GM12878 (cell line): Measurements from ENCODE around the gene RRBP1. TPM values are rescaled to one million over a fixed set of nuclear protein-coding genes. Genes with fewer than 3 reads are reported as not detected.

Experiments used
- ATAC-seq: fragments of 200-7000 bp; cut with Tn5 transposase; 3 replicates; pipeline ENCODE4 v1.9.1; 2020; ENCODE audit warnings: mild to moderate bottlenecking, moderate library complexity
- BruUV-seq: library from RNA; stranded (reverse); fragments of 400-500 nt; replicated peaks from 2 replicates; lab custom pipeline; 2021; lab: Mats Ljungman, UMichigan
- CTCF ChIA-PET: fragments of 300-600 bp; sonication (Branson Sonifier 250); formaldehyde crosslinking; extraction: SDS; loops from one replicate; lab custom pipeline; 2021; ENCODE audit warnings: inconsistent platforms; lab: Yijun Ruan, JAX
- POLR2A ChIA-PET: fragments of 350-600 bp; formaldehyde crosslinking; extraction: SDS; loops from one replicate; lab custom pipeline; 2021; ENCODE audit warnings: inconsistent platforms; lab: Charles Lee
- RAD21 ChIA-PET: fragments of 300-600 bp; sonication (Branson Sonifier 250); formaldehyde crosslinking; loops from one replicate; lab custom pipeline; 2023; ENCODE audit warnings: antibody characterized with exemption; ENCODE audit not compliant: unreplicated experiment; lab: Charles Lee
- SMC1A ChIA-PET: fragments of 300-600 bp; sonication (Branson Sonifier 250); formaldehyde crosslinking; loops from one replicate; lab custom pipeline; 2023; ENCODE audit not compliant: unreplicated experiment, uncharacterized antibody; lab: Charles Lee
- DNase-seq: peaks from one replicate; pipeline ENCODE4 v3.0.0-alpha.2; 2011; ENCODE audit warnings: low read depth, low spot score
- FAIRE-seq: peaks from 3 replicates; lab custom pipeline; 2011; peaks lifted over from hg19 to GRCh38; lab: Jason Lieb, UNC
- H2AFZ ChIP-seq: 2 replicates; pipeline ENCODE4 v1.6.0; 2011; ENCODE audit warnings: low read depth, low read length, control low read depth; ENCODE audit not compliant: control insufficient read depth
- H3K27ac ChIP-seq: 2 replicates; pipeline ENCODE4 v1.5.1; 2011; ENCODE audit warnings: control low read depth; ENCODE audit not compliant: control insufficient read depth, insufficient read depth
- H3K27me3 ChIP-seq, 2 experiments: replicated peaks in 1 of 2; 2 replicates each; pipeline versions ENCODE4 v1.6.0 to v1.6.1; 2011; ENCODE audit warnings: low read length in 1 of 2; ENCODE audit not compliant: control insufficient read depth in 2 of 2, insufficient read depth in 2 of 2
- H3K36me3 ChIP-seq, 2 experiments: 2 replicates each; pipeline ENCODE4 v1.5.1; 2011; ENCODE audit warnings: low read length in 1 of 2; ENCODE audit not compliant: control insufficient read depth in 2 of 2, insufficient read depth in 2 of 2
- H3K4me1 ChIP-seq: 2 replicates; pipeline ENCODE4 v1.6.1; 2011; ENCODE audit warnings: mild to moderate bottlenecking, low read length, moderate library complexity, mixed read lengths; ENCODE audit not compliant: control insufficient read depth, insufficient read depth
- H3K4me2 ChIP-seq: 2 replicates; pipeline ENCODE4 v1.6.0; 2011; ENCODE audit warnings: control low read depth; ENCODE audit not compliant: control insufficient read depth, insufficient read depth
- H3K4me3 ChIP-seq: fragments of 200-600 bp; sonication (generic); 2 replicates; pipeline ENCODE4 v1.5.1; 2016
- H3K79me2 ChIP-seq: 2 replicates; pipeline ENCODE4 v1.6.0; 2011; ENCODE audit warnings: low read length; ENCODE audit not compliant: control insufficient read depth, insufficient read depth
- H3K9ac ChIP-seq: 2 replicates; pipeline ENCODE4 v1.8.0; 2011; ENCODE audit warnings: low read length, control low read depth, mixed read lengths; ENCODE audit not compliant: control insufficient read depth, insufficient read depth
- H3K9me3 ChIP-seq: replicated peaks from 3 replicates; pipeline ENCODE4 v1.5.1; 2011; ENCODE audit warnings: mild to moderate bottlenecking, low read length; ENCODE audit not compliant: control insufficient read depth, insufficient read depth
- H4K20me1 ChIP-seq: 2 replicates; pipeline ENCODE4 v1.6.0; 2011; ENCODE audit not compliant: control insufficient read depth, insufficient read depth
- CBX5 ChIP-seq: sonication (generic); IDR thresholded peaks from 2 replicates; pipeline ENCODE4 v1.6.1; 2016; ENCODE audit warnings: low read depth, moderate library complexity, mild to moderate bottlenecking, inconsistent platforms
- CHD4 ChIP-seq: fragments of 200-600 bp; sonication (generic); IDR thresholded peaks from 2 replicates; pipeline ENCODE4 v1.6.1; 2016; ENCODE audit warnings: mild to moderate bottlenecking
- CREM ChIP-seq: IDR thresholded peaks from 2 replicates; pipeline ENCODE4 v1.6.1; 2014; ENCODE audit warnings: antibody characterized with exemption, low read depth
- GATAD2B ChIP-seq: fragments of 450-650 bp; conservative IDR thresholded peaks from 2 replicates; pipeline ENCODE4 v1.6.1; 2017; ENCODE audit warnings: low read depth, mild to moderate bottlenecking, moderate library complexity
- HCFC1 ChIP-seq: fragments of 150-350 bp; IDR thresholded peaks from 2 replicates; pipeline ENCODE4 v1.6.1; 2014; ENCODE audit warnings: low read length
- IKZF2 ChIP-seq, 2 experiments: fragments of 450-650 bp; IDR thresholded peaks; 2 replicates each; pipeline ENCODE4 v1.6.1; 2017; ENCODE audit warnings: mild to moderate bottlenecking in 2 of 2, moderate library complexity in 2 of 2
- MYB ChIP-seq: fragments of 150-350 bp; IDR thresholded peaks from 2 replicates; pipeline ENCODE4 v1.6.1; 2014; ENCODE audit warnings: mild to moderate bottlenecking, low read depth, low read length, borderline replicate concordance
- NBN ChIP-seq: fragments of 450-650 bp; IDR thresholded peaks from 2 replicates; pipeline ENCODE4 v1.6.1; 2016
- POLR2AphosphoS2 ChIP-seq: IDR thresholded peaks from 2 replicates; pipeline ENCODE4 v1.6.1; 2011; ENCODE audit warnings: low read depth, mild to moderate bottlenecking, low read length, improper control_type of control experiment, moderate library complexity
- RCOR1 ChIP-seq: conservative IDR thresholded peaks from 2 replicates; pipeline ENCODE4 v1.6.1; 2012; ENCODE audit warnings: low read depth, low read length, improper control_type of control experiment
- SRF ChIP-seq, 2 experiments: IDR thresholded peaks; 2 replicates each; pipeline ENCODE4 v1.6.1; 2011; ENCODE audit warnings: low read depth in 2 of 2, low read length in 2 of 2, mild to moderate bottlenecking in 1 of 2, moderate library complexity in 1 of 2
- SUPT20H ChIP-seq: IDR thresholded peaks from 2 replicates; pipeline ENCODE4 v1.6.1; 2011; ENCODE audit warnings: low read depth, mild to moderate bottlenecking, low read length, moderate library complexity, borderline replicate concordance; ENCODE audit not compliant: control insufficient read depth
- WGBS: methylation state at CpG from one replicate; pipeline ENCODE4 v1.1.6; 2016; ENCODE audit warnings: low lambda C conversion rate; ENCODE audit not compliant: insufficient replicate concordance, insufficient coverage; ENCODE audit errors: missing lambda C conversion rate; 5-methylcytosine and 5-hydroxymethylcytosine counted together
- in situ Hi-C: fragments of 300-500 bp; cut with MboI; formaldehyde crosslinking; loops from 9 replicates; pipeline ENCODE4 v1.14.3; 2018; ENCODE audit warnings: mixed read lengths
- intact Hi-C: fragments of 100-400 bp; cut with micrococcal nuclease; formaldehyde crosslinking; loops from one replicate; pipeline ENCODE4 v1.14.2; 2022; ENCODE audit not compliant: unreplicated experiment
- polyA plus RNA-seq, 11 experiments: library from polyadenylated mRNA; depleted of rRNA in 4 of 11; unstranded in 6 of 11; stranded (reverse) in 5 of 11; fragments of >200 nt; fragmentation: Nextera tagmentation in 4 of 11; fragmentation: Illumina TruSeq in 1 of 11; extraction: Ambion mirVana in 4 of 11; extraction: Trizol in 1 of 11; gene quantifications; 1 replicate in 1 of 11; 2 replicates in 10 of 11; pipeline versions ENCODE4 v1.2.1 to v1.2.3, GENCODE V29; 2011 to 2016; ENCODE audit warnings: inconsistent platforms in 2 of 11, missing spikeins in 2 of 11, low read depth in 1 of 11
- total RNA-seq, 4 experiments: library from RNA; depleted of rRNA in 3 of 4; stranded (reverse); fragments of >200 nt in 3 of 4; fragmentation: Illumina TruSeq in 1 of 4; extraction: Trizol in 1 of 4; gene quantifications; 2 replicates each; pipeline versions ENCODE4 v1.2.1 to v1.2.3, GENCODE V29; 2013 to 2021
- TF ChIP-seq, protein P1 (sequence below): fragments of 450-650 bp; IDR thresholded peaks from 2 replicates; pipeline ENCODE4 v1.6.1; 2017; ENCODE audit warnings: mild to moderate bottlenecking, moderate library complexity
- TF ChIP-seq, protein P2 (sequence below): fragments of 450-650 bp; formaldehyde crosslinking; IDR thresholded peaks from 2 replicates; pipeline ENCODE4 v1.5.0; 2022; ENCODE audit warnings: mild to moderate bottlenecking, missing genetic modification characterization

RRBP1 gene
- total and polyA plus RNA-seq, 10 of the 15 experiments (the other 5 are each of a cell fraction or from before 2014, with no cell fraction given) = 1.2 to 57.4 (median 24.6) TPM

DNA sequence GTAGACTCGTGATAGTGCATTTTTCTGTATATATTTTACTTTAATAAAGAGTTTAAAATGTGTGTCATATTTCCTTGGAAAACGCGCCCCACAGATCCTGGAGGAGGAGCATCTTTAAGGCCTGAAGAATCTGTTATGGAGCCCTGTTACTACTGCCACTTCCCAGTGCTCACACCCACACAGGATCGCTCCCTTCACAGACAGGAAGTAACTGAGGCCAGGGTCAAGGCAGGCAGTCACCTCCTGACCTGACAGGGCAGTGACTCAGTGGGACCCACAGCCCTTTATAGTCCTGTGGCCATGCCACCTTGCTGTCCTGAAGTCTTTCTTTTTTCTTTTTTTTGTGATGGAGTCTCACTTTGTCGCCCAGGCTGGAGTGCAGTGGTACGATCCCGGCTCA lies 9.0 kb downstream of the RRBP1 start:
- 91% methylated on average over 7 of the region's 7 CpGs for WGBS
- Histone ChIP-seq H3K27me3 (no peaks in the 10 kb centered on the region), H3K9me3 (no peaks in the 10 kb centered on the region), H3K4me3 (no peak overlapping the region), H3K79me2 (peaks cover 11% of the 10 kb centered on the region), H4K20me1 (no peaks in the 10 kb centered on the region; the same call in 1 of the 2 replicates), H3K9ac (no peak overlapping the region), H2AFZ (no peak overlapping the region), H3K4me2 (no peak overlapping the region), H3K27ac (no peak overlapping the region), H3K36me3 (no peaks in the 10 kb centered on the region; a peak in 3 of 4 replicates), H3K4me1 (no peaks in the 10 kb centered on the region; the same call in 1 of the 2 replicates)
- intact Hi-C loops = no loop called here
- SMC1A ChIA-PET = no interaction called here
- FAIRE-seq (no peak), ATAC-seq (no peak), DNase-seq (no peak)
- in situ Hi-C loops = no loop called here
- RAD21 ChIA-PET = no interaction called here
- BruUV-seq = no TSS peak
- CTCF ChIA-PET = interaction anchor here (1.3 kb wide), 1 partner anchor 10 kb away, joined by 4 read pairs; no protein-coding TSS in a partner anchor
- POLR2A ChIA-PET = no interaction called here
- TF ChIP-seq HCFC1 (no peak), POLR2AphosphoS2 (no peak), CREM (no peak), SUPT20H (no peak), CBX5 (no peak), RCOR1 (no peak), GATAD2B (no peak), CHD4 (no peak), SRF (IDR thresholded peaks at IDR 0.05; ENCODE audit: low read depth in 2 of 2, low read length in 2 of 2) (no peak), MYB (no peak), NBN (no peak), IKZF2 (IDR thresholded peaks at IDR 0.05) (no peak)
- TF ChIP-seq, protein P1, sequence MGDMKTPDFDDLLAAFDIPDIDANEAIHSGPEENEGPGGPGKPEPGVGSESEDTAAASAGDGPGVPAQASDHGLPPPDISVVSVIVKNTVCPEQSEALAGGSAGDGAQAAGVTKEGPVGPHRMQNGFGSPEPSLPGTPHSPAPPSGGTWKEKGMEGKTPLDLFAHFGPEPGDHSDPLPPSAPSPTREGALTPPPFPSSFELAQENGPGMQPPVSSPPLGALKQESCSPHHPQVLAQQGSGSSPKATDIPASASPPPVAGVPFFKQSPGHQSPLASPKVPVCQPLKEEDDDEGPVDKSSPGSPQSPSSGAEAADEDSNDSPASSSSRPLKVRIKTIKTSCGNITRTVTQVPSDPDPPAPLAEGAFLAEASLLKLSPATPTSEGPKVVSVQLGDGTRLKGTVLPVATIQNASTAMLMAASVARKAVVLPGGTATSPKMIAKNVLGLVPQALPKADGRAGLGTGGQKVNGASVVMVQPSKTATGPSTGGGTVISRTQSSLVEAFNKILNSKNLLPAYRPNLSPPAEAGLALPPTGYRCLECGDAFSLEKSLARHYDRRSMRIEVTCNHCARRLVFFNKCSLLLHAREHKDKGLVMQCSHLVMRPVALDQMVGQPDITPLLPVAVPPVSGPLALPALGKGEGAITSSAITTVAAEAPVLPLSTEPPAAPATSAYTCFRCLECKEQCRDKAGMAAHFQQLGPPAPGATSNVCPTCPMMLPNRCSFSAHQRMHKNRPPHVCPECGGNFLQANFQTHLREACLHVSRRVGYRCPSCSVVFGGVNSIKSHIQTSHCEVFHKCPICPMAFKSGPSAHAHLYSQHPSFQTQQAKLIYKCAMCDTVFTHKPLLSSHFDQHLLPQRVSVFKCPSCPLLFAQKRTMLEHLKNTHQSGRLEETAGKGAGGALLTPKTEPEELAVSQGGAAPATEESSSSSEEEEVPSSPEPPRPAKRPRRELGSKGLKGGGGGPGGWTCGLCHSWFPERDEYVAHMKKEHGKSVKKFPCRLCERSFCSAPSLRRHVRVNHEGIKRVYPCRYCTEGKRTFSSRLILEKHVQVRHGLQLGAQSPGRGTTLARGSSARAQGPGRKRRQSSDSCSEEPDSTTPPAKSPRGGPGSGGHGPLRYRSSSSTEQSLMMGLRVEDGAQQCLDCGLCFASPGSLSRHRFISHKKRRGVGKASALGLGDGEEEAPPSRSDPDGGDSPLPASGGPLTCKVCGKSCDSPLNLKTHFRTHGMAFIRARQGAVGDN = no peak
- TF ChIP-seq, protein P2, sequence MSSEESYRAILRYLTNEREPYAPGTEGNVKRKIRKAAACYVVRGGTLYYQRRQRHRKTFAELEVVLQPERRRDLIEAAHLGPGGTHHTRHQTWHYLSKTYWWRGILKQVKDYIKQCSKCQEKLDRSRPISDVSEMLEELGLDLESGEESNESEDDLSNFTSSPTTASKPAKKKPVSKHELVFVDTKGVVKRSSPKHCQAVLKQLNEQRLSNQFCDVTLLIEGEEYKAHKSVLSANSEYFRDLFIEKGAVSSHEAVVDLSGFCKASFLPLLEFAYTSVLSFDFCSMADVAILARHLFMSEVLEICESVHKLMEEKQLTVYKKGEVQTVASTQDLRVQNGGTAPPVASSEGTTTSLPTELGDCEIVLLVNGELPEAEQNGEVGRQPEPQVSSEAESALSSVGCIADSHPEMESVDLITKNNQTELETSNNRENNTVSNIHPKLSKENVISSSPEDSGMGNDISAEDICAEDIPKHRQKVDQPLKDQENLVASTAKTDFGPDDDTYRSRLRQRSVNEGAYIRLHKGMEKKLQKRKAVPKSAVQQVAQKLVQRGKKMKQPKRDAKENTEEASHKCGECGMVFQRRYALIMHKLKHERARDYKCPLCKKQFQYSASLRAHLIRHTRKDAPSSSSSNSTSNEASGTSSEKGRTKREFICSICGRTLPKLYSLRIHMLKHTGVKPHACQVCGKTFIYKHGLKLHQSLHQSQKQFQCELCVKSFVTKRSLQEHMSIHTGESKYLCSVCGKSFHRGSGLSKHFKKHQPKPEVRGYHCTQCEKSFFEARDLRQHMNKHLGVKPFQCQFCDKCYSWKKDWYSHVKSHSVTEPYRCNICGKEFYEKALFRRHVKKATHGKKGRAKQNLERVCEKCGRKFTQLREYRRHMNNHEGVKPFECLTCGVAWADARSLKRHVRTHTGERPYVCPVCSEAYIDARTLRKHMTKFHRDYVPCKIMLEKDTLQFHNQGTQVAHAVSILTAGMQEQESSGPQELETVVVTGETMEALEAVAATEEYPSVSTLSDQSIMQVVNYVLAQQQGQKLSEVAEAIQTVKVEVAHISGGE = no peak
